ENCODE measurements around the gene MROH7.
A peak's percentile ranks its signal among the peaks of the same experiment; 100 is the strongest.

DNA sequence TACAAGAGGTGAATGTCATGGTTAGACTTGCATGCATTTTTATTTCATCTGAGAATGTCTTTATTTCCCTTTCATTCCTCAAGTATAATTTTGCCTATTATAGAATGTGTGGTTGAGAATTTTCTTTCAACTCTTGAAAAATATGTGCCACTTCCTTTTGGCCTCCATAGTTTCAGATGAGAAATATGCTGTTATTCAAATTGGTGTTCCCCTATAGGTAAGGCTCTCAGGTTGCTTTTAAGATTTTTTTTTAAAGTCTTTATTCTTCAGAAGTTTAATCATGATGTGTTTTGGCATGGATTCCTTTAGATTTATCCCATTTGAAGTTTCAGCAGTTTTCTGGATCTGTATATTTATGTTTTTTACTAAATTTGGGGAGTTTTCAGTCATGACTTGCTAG is 2.1 kb downstream of the MROH7 start:
- TF ChIP-seq MAZ (CRISPR knock-in tag; conservative IDR thresholded peaks at IDR 0.05 in 1 of 2, IDR thresholded peaks at IDR 0.05 in 1 of 2), result no peak
- TF ChIP-seq EP300 (IDR thresholded peaks at IDR 0.05; ENCODE audit: low read length), result 0 out of 2 replicates have a peak, but pooled peaks have one; percentile 9
- TF ChIP-seq POLR2AphosphoS5 (IDR thresholded peaks at IDR 0.05; ENCODE audit: control insufficient read depth, insufficient read depth, low read depth, low read length), result no peak
- no peak for TF ChIP-seq TAF9B (IDR thresholded peaks at IDR 0.05; ENCODE audit: partially characterized antibody)
